NCI-H2081 treated with DMSO at 0.1 percent for 48 hours (cell line): ENCODE measurements around the gene PCP2.
"Not testable (repeated sequence)": the region's sequence is repeated elsewhere in the genome, so short reads cannot be mapped to it uniquely, and the experiment has no call there.

Source experiments
- DNase-seq: peaks from one replicate; lab custom pipeline; 2025; lab: John Stamatoyannopoulos, UW

Gene PCP2

GRCh38 chr19:7661744-7662538, 28.4 kb upstream of the PCP2 start:
- DNase-seq = no peak

- no peak for DNase-seq
Measured at GRCh38 chr19:7658219-7658686, 24.7 kb upstream of the PCP2 start.

GRCh38 chr19:7657131-7657751, 23.7 kb upstream of the PCP2 start:
- DNase-seq = no peak

- no peak for DNase-seq
Measured at GRCh38 chr19:7655581-7655980, 22.1 kb upstream of the PCP2 start.

GRCh38 chr19:7654401-7654800, 20.9 kb upstream of the PCP2 start:
- DNase-seq = no peak

- DNase-seq = no peak
Measured at GRCh38 chr19:7652061-7652641, 18.6 kb upstream of the PCP2 start.

- DNase-seq = no peak
Measured at GRCh38 chr19:7650148-7650547, 16.6 kb upstream of the PCP2 start.

GRCh38 chr19:7648265-7649014, 14.9 kb upstream of the PCP2 start:
- no peak for DNase-seq

- no peak for DNase-seq
Measured at GRCh38 chr19:7647156-7647555, 13.6 kb upstream of the PCP2 start.

GRCh38 chr19:7646426-7646700, 12.8 kb upstream of the PCP2 start:
- no peak for DNase-seq

- DNase-seq = no peak
Measured at GRCh38 chr19:7645656-7646425, 12.3 kb upstream of the PCP2 start.

- no peak for DNase-seq
Measured at GRCh38 chr19:7645163-7645562, 11.6 kb upstream of the PCP2 start.

GRCh38 chr19:7644550-7644877, 11.0 kb upstream of the PCP2 start:
- no peak for DNase-seq

- DNase-seq = not testable (repeated sequence)
Measured at GRCh38 chr19:7643629-7644549, 10.4 kb upstream of the PCP2 start.

- DNase-seq = no peak
Measured at GRCh38 chr19:7643031-7643415, 9.5 kb upstream of the PCP2 start.

GRCh38 chr19:7642295-7643030, 8.9 kb upstream of the PCP2 start:
- DNase-seq = no peak

GRCh38 chr19:7641290-7642276, 8.1 kb upstream of the PCP2 start:
- DNase-seq = no peak

- DNase-seq = no peak
Measured at GRCh38 chr19:7640803-7641202, 7.3 kb upstream of the PCP2 start.

GRCh38 chr19:7639863-7640348, 6.4 kb upstream of the PCP2 start:
- DNase-seq = no peak
